ENCODE data around the gene CHCHD6.

The CHCHD6 gene

GRCh38 chr3:126900859-126901540 lies 197.0 kb downstream of the CHCHD6 start:
- no peak for DNase-seq

- DNase-seq, result no peak
Observed at GRCh38 chr3:126901631-126902030, 197.6 kb downstream of the CHCHD6 start.

- no peak for DNase-seq
Observed at GRCh38 chr3:126903521-126903920, 199.5 kb downstream of the CHCHD6 start.

DNA sequence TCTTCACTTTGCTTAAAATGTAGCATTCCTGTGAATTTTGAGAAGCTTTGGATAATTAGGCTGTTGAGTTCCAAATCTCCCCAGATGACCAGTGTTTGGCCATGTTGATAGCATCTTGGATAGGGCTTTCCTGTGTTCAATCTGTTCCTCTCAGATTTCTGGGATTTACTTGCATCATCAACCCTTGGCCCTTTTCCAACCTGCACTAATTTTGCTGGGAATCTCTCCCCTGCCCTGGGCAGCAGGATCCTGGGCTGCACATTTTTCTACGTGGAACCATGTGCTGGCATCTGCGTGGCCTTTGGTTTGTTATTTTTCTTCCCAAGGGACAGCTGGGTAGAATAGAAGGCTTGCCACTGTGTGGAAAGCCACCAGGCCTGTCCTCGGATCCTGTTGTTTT lies 203.5 kb downstream of the CHCHD6 start:
- DNase-seq, result no peak

DNA sequence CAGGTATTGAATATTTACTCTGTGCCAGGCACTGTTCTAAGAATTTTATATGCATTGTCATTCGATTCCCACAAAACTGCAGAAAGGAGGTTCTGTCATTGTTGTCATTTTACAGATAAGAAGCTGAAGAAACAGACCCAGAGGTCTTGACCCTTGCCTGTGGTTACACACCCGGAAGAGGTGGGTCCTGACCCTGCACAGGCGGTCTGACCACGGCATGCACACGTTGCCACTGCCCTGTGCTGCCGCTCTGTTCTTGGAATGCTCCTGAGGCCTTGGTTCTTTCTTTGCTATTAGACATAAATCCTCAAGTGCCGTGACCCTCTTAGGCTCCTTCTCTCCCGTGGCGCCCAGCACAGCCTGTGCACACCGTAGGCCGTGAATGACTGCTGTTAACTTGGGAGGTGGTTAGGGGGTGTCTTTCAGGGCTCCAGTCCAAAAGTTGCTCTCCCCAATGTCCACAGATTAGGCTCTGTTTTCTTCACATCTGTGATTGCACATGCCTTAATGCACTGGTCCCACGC lies 204.8 kb downstream of the CHCHD6 start:
- DNase-seq, result no peak

GRCh38 chr3:126910231-126910630 lies 206.2 kb downstream of the CHCHD6 start:
- no peak for DNase-seq

GRCh38 chr3:126911162-126912026 lies 207.4 kb downstream of the CHCHD6 start:
- peak; percentile 66 for DNase-seq

GRCh38 chr3:126912027-126912422 lies 208.0 kb downstream of the CHCHD6 start:
- no peak for DNase-seq

- no peak for DNase-seq
Observed at GRCh38 chr3:126912491-126913195, 208.6 kb downstream of the CHCHD6 start.

DNA sequence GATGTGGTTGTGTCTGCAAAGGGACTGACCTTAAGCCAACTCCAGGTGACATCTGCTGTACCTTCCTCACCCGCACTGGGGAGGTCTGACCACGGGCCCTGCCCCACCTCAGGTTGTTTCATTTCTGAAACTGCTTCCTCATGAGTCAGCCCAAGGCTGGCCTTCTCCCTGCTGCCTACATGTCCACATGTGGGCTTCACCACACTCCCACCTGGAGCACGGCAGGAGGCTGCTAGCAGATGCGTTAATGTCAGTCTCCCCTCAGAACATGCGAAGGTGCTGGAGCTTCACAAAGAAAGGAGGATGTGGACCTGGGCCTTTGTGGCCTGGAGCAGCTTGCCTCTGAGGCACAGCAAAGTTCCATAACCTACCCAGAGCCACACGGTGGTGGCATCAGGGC lies 209.5 kb downstream of the CHCHD6 start:
- DNase-seq, result no peak

DNA sequence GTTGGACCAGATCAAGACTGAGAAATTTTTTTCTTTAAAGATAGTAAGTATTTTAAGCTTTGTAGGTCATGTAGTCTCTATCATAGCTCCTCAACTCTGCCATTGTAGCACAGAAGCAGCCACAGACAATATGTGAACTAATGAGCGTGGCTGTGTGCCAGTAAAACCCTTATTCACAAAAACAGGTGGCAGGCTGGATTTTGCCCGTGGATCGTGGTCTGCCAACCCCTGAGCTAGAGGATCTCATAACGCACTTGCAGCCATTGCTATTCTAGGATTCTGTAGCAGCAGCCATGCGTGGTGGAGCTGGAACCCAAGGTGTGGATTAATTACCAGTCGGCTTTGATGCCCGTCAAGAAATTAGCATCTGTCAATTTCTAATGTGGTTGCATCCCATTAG lies 210.2 kb downstream of the CHCHD6 start:
- DNase-seq, result no peak

DNA sequence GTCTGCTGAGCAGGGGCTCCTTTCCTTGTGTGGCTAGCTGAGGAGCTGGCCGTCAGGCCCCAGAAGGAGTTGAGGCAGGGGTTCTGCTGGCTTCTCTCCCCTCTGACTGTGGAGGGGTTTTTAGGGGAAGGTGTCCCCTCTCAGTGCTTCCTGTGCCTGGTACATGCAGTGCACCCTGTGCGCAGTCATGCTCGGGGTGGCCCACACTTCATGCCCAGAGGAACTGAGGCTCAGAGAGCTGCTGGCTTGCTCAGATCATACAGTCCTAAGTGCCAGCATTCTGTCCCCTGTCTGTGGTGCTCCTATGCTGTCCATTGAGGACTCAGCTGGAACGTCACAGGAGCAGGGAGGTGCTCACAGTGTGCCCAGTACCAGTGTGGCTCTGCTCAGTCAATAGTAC lies 211.0 kb downstream of the CHCHD6 start:
- no peak for DNase-seq

DNA sequence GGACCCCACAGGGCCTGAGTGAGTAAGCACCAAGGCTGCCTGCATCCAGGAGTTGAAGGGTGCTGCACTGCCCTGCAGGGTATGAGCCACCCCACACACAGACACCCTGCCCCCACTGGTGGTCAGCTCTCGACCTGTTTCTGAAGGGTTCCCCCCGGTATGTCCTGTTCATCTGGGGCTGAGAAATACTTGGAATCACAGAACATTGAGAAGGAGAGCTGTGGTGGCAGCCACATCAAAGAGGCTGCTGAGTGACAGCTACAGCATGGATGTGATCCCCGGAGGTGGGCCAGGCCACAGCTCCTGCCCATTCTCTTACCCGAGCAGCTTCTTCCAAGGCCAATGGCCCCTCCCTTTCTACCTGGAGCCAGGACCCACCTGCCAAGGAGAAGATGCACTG lies 212.5 kb downstream of the CHCHD6 start:
- no peak for DNase-seq

- no peak for DNase-seq
Observed at GRCh38 chr3:126917232-126917804, 213.3 kb downstream of the CHCHD6 start.

- no peak for DNase-seq
Observed at GRCh38 chr3:126918355-126918821, 214.3 kb downstream of the CHCHD6 start.

GRCh38 chr3:126921085-126921824 lies 217.2 kb downstream of the CHCHD6 start:
- DNase-seq, result no peak

DNA sequence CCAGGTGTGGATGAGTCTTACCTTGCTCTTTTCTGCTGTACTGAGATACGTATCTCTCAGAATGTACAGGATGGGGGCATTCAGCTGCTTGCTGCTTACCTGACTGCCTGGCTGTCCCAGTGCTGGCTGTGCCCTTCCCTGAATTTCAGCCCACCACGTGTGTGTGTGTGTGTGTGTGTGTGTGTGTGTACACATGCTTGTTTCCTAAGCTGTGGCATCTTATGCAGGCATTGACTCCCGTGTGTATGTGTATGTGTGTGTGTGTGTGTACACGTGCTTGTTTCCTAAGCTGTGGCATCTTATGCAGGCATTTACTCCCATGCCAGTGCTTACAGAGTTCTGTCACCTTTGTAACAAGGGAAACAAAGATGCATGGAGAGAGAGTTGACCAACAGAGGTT lies 218.4 kb downstream of the CHCHD6 start:
- DNase-seq, result no peak

- DNase-seq, result no peak
Observed at GRCh38 chr3:126923423-126923822, 219.4 kb downstream of the CHCHD6 start.

DNA sequence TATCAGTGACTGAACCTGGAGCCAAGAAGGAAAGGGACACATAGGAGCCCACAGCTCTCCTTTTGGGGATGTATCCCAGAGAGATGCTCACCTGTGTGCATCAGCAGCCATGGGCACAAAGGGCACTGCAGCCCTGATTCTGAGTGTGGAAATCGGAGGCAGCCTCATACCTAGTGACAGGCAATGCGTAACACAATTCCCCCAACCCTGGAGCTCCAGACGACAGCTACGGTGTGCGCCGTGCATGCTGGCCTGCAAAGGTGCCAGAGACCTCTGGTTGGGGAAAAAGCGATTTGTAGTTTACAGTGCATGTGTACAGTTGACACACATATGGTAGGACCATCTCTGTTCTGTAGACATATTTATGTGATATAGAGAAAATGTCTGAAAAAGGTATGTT lies 219.9 kb downstream of the CHCHD6 start:
- DNase-seq, result no peak

DNA sequence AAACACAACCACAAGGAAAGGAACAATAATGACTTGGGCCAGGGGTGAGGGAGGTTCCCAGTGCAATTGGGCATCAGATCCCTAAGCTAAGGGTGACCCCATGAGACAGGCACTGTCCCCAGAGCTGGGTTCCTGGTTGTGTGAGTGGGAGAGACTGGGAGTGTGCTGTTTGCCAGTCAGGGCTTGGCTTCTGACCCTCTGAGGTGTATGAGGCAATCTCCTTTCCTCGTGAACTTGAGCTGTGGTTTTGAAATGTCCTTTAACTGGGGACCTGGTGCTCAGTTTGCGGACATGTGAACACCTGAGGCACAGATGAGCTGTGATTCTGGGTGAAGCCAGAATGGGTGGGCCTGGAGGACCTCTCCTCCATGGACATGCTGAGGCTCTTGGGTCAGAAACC lies 220.4 kb downstream of the CHCHD6 start:
- no peak for DNase-seq

GRCh38 chr3:126925411-126926171 lies 221.6 kb downstream of the CHCHD6 start:
- no peak for DNase-seq
